ENCODE data around the gene EPB41L4A.
"Not testable (repeated sequence)": the region's sequence is repeated elsewhere in the genome, so short reads cannot be mapped to it uniquely, and the experiment has no call there.

The EPB41L4A gene

DNA sequence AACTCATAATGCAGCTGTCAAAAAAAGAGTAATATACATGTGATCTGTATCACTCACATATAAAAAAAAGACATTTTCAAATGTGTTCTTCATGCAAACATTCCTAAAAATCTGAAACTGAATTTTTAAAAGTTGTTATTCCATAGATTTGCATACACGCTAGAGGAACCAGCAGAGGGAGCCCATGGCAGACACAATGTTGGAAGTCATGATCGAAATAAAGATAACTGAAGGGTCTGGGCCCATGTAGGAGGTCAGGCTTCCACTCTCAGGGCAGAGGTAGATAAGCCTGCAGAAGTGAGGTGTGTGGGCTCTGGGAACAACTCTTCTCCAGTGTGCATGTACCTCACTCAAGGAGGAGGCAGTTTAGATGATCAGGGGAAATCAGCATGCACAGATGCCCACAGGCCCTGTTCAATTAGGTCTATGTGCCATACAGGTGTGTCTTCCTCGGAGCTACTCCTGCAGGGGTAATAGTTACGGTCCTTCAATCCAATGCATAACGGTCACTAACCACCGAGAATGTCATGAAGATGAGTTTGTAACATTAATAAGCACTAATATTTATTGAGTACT, 208.6 kb downstream of the EPB41L4A start:
- H3K4me3 ChIP-seq (ENCODE audit: low read depth, low read length) = no peak overlapping the region
- in situ Hi-C loops (cut with HindIII; ENCODE audit: low sequenced_read_pairs) = no loop called here
- TF ChIP-seq, protein P1, sequence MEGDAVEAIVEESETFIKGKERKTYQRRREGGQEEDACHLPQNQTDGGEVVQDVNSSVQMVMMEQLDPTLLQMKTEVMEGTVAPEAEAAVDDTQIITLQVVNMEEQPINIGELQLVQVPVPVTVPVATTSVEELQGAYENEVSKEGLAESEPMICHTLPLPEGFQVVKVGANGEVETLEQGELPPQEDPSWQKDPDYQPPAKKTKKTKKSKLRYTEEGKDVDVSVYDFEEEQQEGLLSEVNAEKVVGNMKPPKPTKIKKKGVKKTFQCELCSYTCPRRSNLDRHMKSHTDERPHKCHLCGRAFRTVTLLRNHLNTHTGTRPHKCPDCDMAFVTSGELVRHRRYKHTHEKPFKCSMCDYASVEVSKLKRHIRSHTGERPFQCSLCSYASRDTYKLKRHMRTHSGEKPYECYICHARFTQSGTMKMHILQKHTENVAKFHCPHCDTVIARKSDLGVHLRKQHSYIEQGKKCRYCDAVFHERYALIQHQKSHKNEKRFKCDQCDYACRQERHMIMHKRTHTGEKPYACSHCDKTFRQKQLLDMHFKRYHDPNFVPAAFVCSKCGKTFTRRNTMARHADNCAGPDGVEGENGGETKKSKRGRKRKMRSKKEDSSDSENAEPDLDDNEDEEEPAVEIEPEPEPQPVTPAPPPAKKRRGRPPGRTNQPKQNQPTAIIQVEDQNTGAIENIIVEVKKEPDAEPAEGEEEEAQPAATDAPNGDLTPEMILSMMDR (IDR thresholded peaks at IDR 0.05; ENCODE audit: low read depth, low read length, missing control alignments) = peak; percentile 74
- DNase-seq (ENCODE audit: low read depth) = peak; percentile 26

DNA sequence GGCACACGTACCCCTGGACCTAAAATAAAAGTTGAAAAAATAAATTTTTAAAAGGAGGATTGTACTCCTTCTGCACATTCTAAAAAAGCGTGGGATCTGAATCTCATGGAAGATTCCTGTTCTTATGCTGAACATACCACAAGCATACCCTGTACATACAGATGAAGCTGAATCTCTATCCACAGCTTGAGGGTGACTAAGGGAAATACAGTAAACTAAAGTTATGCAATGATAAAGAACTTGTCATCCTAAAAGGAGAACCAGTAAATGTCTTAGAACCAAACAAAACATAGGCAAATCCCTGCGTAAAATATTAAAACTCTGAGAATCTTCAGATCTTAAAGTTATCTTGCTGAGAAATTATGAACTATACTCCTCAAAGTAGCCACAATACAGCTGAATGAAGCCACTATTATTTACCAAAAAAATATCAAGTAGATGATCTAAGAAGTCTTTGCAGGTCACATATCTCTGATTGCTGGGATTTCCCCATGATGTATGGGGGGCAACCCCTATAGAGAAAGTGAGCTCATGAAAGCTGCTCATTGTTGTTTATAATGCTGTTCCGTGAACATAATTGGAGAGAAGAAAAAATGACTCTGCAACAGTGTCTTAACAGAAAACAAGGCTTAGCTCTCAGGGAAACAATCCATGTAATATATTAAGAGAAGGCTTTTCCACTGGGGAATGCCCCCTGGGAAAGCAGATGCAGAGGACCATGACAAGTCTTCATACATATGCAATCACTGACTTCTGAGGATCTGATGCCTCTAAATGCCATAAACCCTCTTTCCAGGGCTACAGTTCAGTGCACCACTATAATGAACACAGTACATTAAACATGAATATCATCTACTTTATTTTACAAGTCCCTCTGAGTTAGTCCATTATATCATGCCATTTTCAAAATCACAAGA, 210.1 kb downstream of the EPB41L4A start:
- in situ Hi-C loops (cut with HindIII; ENCODE audit: low sequenced_read_pairs) = no loop called here
- DNase-seq (ENCODE audit: low read depth) = no peak
- no peak overlapping the region for H3K4me3 ChIP-seq (ENCODE audit: low read depth, low read length)
- TF ChIP-seq, protein P1 (IDR thresholded peaks at IDR 0.05; ENCODE audit: low read depth, low read length, missing control alignments) = no peak

DNA sequence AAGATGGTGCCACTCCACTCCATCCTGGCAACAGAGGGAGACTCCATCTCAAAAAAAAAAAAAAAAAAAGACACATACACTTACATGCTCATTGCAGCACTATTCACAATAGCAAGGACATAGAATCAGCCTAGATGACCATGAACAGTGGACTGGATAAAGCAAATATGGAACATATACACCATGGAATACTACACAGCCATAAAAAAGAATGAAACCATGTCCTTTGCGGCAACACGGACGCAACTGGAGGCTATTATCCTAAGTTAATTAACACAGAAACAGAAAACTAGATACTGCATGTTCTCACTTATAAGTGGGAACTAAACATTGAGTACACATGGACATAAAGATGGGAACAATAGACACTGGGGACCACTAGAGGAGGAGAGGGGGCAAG, 210.9 kb downstream of the EPB41L4A start:
- in situ Hi-C loops (cut with HindIII; ENCODE audit: low sequenced_read_pairs); DNase-seq (ENCODE audit: low read depth); H3K4me3 ChIP-seq (ENCODE audit: low read depth, low read length): not testable (repeated sequence)

DNA sequence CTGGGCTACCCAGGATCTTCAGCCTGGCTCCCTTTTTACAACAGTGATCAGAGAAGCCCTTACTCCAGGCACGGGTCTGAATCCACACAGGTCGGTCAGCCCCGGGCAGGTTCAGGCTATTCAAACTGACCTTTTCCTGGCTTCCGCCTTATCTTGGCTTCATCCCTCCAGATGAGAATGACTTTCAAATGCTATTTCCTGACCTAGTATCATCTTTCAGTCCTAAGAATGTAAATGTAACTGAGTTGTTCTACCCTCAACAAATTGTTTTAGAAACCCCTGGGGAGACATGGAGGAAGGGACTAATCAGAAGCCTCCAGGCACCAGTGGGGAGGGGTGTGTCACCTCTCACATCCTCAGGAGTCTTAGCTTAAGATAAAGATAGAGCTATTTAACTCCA, 213.2 kb downstream of the EPB41L4A start:
- TF ChIP-seq, protein P1 (IDR thresholded peaks at IDR 0.05; ENCODE audit: low read depth, low read length, missing control alignments) = no peak
- in situ Hi-C loops (cut with HindIII; ENCODE audit: low sequenced_read_pairs) = no loop called here
- H3K4me3 ChIP-seq (ENCODE audit: low read depth, low read length) = no peak overlapping the region
- no peak for DNase-seq (ENCODE audit: low read depth)

DNA sequence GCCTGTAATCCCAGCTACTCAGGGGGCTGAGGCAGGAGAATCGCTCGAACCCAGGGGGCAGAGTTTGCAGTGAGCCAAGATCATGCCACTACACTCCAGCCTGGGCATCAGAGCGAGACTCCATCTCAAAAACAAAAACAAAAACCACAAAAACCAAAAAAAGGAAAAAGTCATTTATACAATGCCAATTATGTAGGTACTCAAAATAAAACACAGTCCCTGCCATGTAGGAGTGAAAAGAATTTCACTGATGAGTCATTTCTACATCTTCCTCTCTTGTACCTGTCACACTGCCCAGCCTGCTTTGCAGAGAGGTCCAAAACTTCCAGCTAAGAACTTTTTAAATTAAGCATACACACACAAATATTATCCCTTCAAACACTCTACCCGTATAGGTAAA, 215.8 kb downstream of the EPB41L4A start:
- TF ChIP-seq, protein P1 (IDR thresholded peaks at IDR 0.05; ENCODE audit: low read depth, low read length, missing control alignments) = no peak
- DNase-seq (ENCODE audit: low read depth) = no peak
- in situ Hi-C loops (cut with HindIII; ENCODE audit: low sequenced_read_pairs) = no loop called here
- no peak overlapping the region for H3K4me3 ChIP-seq (ENCODE audit: low read depth, low read length)

DNA sequence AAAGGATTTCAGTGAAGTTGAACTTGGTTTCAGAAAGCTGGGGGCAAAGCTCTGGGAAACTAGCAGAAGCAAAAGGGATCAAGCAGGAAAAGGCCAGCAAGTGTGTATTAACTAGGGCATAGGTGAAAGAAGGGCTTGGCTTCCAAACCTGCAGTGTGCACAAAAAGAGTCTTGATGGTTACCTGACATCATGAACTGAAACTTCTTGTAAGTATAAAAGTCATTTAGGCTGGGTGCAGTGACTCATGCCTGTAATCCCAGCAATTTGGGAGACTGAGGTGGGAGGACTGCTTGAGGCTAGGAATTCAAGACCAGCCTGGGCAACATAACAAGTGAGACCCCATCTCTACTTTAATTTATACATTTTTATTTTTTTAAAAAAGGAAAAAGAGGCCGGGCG, 216.4 kb downstream of the EPB41L4A start:
- in situ Hi-C loops (cut with HindIII; ENCODE audit: low sequenced_read_pairs) = no loop called here
- H3K4me3 ChIP-seq (ENCODE audit: low read depth, low read length) = no peak overlapping the region
- TF ChIP-seq, protein P1 (IDR thresholded peaks at IDR 0.05; ENCODE audit: low read depth, low read length, missing control alignments) = no peak
- no peak for DNase-seq (ENCODE audit: low read depth)

DNA sequence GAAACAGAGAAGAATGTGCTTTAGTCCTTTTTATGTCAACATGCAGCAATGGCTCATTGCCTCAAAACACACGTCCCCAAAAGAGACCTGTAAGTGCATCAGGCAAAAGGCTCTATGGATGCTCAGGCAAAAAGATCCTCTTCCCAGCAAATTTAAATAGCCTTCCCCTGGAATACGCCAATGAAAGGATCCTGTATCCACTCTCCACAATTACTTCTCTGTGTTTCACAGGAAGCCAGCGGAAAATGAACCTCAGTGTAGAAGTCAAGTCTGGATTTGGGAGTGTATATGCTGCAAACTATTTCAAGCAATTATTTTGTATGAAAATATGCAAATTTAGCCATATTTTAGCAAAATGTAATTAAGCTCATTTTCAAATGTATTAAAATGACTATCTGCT, 217.9 kb downstream of the EPB41L4A start:
- no peak for DNase-seq (ENCODE audit: low read depth)
- in situ Hi-C loops (cut with HindIII; ENCODE audit: low sequenced_read_pairs) = no loop called here
- TF ChIP-seq, protein P1 (IDR thresholded peaks at IDR 0.05; ENCODE audit: low read depth, low read length, missing control alignments) = no peak
- H3K4me3 ChIP-seq (ENCODE audit: low read depth, low read length) = no peak overlapping the region

Data from astrocyte of the cerebellum (primary cell).